Keratinocyte (primary cell): ENCODE data around the gene SPOCK1.

Experiments used
- EZH2 ChIP-seq: IDR thresholded peaks from one replicate; pipeline ENCODE4 v1.6.1; 2012; ENCODE audit warnings: inconsistent platforms, mild to moderate bottlenecking, low read length, moderate library complexity
- TF ChIP-seq, protein P1 (sequence below), 3 experiments: IDR thresholded peaks in 1 of 3; conservative IDR thresholded peaks in 1 of 3; optimal IDR thresholded peaks in 1 of 3; 2 replicates in 2 of 3; 3 replicates in 1 of 3; pipeline versions ENCODE3 to v1.5.1; 2011; ENCODE audit warnings: low read length in 3 of 3, mild to moderate bottlenecking in 3 of 3, moderate library complexity in 2 of 3, control low read depth in 1 of 3, inconsistent platforms in 1 of 3; ENCODE audit not compliant: insufficient read depth in 2 of 3; ENCODE audit errors: extremely low read depth in 1 of 3

DNA sequence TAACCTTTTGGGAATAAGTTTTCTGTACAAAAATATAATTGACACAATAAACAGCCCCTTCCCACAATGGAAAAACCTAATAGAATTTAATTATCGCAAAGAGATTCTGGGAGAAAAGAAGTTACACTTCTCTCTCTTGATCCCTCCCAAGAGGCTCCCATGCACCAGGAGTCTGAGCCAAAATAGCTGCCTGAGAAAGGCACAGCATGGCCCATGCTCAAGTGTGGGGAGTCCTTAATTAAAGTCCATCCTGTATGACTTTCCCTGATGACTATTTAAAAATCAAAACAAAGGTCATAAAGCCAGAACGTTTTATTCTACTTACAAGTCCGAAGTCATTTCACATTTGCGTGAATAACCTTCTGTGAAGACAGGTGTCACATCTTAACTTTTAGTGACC is 155.1 kb downstream of the SPOCK1 start:
- TF ChIP-seq, protein P1, sequence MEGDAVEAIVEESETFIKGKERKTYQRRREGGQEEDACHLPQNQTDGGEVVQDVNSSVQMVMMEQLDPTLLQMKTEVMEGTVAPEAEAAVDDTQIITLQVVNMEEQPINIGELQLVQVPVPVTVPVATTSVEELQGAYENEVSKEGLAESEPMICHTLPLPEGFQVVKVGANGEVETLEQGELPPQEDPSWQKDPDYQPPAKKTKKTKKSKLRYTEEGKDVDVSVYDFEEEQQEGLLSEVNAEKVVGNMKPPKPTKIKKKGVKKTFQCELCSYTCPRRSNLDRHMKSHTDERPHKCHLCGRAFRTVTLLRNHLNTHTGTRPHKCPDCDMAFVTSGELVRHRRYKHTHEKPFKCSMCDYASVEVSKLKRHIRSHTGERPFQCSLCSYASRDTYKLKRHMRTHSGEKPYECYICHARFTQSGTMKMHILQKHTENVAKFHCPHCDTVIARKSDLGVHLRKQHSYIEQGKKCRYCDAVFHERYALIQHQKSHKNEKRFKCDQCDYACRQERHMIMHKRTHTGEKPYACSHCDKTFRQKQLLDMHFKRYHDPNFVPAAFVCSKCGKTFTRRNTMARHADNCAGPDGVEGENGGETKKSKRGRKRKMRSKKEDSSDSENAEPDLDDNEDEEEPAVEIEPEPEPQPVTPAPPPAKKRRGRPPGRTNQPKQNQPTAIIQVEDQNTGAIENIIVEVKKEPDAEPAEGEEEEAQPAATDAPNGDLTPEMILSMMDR (optimal IDR thresholded peaks at IDR 0.05 in 1 of 3, IDR thresholded peaks at IDR 0.05 in 1 of 3, conservative IDR thresholded peaks at IDR 0.05 in 1 of 3; ENCODE audit: extremely low read depth in 1 of 3, insufficient read depth in 2 of 3, low read length in 3 of 3) = no peak
- no peak for TF ChIP-seq EZH2
